IMR-90 (cell line): Measurements from ENCODE around the gene RETN.

Source experiments
- NFE2L2 ChIP-seq: fragments of 150-350 bp; IDR thresholded peaks from 2 replicates; pipeline ENCODE4 v1.6.1; 2016; ENCODE audit warnings: low read depth, mild to moderate bottlenecking, low read length
- POLR2A ChIP-seq: IDR thresholded peaks from 2 replicates; pipeline ENCODE4 v1.6.1; 2012; ENCODE audit warnings: mild to moderate bottlenecking, low read depth, low read length

GRCh38 chr19:7636691-7637373, 32.0 kb upstream of the RETN start, which contains the start of gene STXBP2:
- TF ChIP-seq POLR2A (no peak), NFE2L2 (no peak)
